IMR-90 (cell line): ENCODE data around the gene TMEM117. TPM values are rescaled to one million over a fixed set of nuclear protein-coding genes. Genes with fewer than 3 reads are reported as not detected.

Experiments
- ATAC-seq: fragments of 200-7000 bp; cut with Tn5 transposase; 2 replicates; pipeline ENCODE4 v1.9.1; 2020; ENCODE audit warnings: low read depth, mild to moderate bottlenecking, moderate library complexity
- BruUV-seq: library from RNA; stranded (reverse); fragments of 400-500 nt; replicated peaks from 2 replicates; lab custom pipeline; 2021; lab: Mats Ljungman, UMichigan
- CTCF ChIA-PET: fragments of 300-600 bp; formaldehyde crosslinking; extraction: SDS; loops from one replicate; lab custom pipeline; 2021; ENCODE audit warnings: antibody characterized with exemption; lab: Yijun Ruan, JAX
- POLR2A ChIA-PET: fragments of 300-600 bp; sonication (Branson Sonifier 250); formaldehyde crosslinking; loops from one replicate; lab custom pipeline; 2022; ENCODE audit warnings: antibody characterized with exemption; ENCODE audit not compliant: unreplicated experiment; lab: Charles Lee
- DNase-seq: peaks from one replicate; pipeline ENCODE4 v3.0.0; 2013
- H2AFZ ChIP-seq: replicated peaks from 2 replicates; pipeline ENCODE3; 2013; ENCODE audit warnings: low read length, mild to moderate bottlenecking; ENCODE audit not compliant: poor library complexity
- H2AK5ac ChIP-seq: 2 replicates; pipeline ENCODE4 v1.6.1; 2013; ENCODE audit warnings: low read depth, low read length, inconsistent platforms
- H2AK9ac ChIP-seq: replicated peaks from 2 replicates; pipeline ENCODE3; 2013; ENCODE audit warnings: mild to moderate bottlenecking, low read depth, low read length, moderate library complexity; ENCODE audit not compliant: poor library complexity
- H2BK120ac ChIP-seq: 2 replicates; pipeline ENCODE4 v1.6.1; 2013; ENCODE audit warnings: low read depth, low read length, inconsistent platforms
- H2BK15ac ChIP-seq: 3 replicates; pipeline ENCODE4 v1.6.1; 2013; ENCODE audit warnings: low read depth, low read length, inconsistent platforms
- H2BK20ac ChIP-seq: 2 replicates; pipeline ENCODE4 v1.6.1; 2013; ENCODE audit warnings: low read depth, mild to moderate bottlenecking, inconsistent platforms, low read length, moderate library complexity
- H2BK5ac ChIP-seq: 2 replicates; pipeline ENCODE4 v1.6.1; 2013; ENCODE audit warnings: mild to moderate bottlenecking, low read depth, low read length, inconsistent platforms; ENCODE audit not compliant: poor library complexity, severe bottlenecking
- H3K14ac ChIP-seq: replicated peaks from 2 replicates; pipeline ENCODE4 v1.6.1; 2013; ENCODE audit warnings: low read depth, low read length, inconsistent platforms
- H3K18ac ChIP-seq: 2 replicates; pipeline ENCODE4 v1.6.1; 2013; ENCODE audit warnings: low read depth, low read length, control low read depth
- H3K23ac ChIP-seq: 2 replicates; pipeline ENCODE4 v1.6.1; 2013; ENCODE audit warnings: low read depth, low read length, inconsistent platforms
- H3K27ac ChIP-seq: 2 replicates; pipeline ENCODE4 v1.5.1; 2013; ENCODE audit warnings: mild to moderate bottlenecking, control low read depth, low read length; ENCODE audit not compliant: insufficient read depth
- H3K27me3 ChIP-seq: 2 replicates; pipeline ENCODE4 v1.6.1; 2013; ENCODE audit warnings: low read length; ENCODE audit not compliant: control insufficient read depth, insufficient read depth
- H3K36me3 ChIP-seq: 2 replicates; pipeline ENCODE4 v1.6.1; 2013; ENCODE audit warnings: low read length, mixed read lengths; ENCODE audit not compliant: control insufficient read depth, insufficient read depth
- H3K4ac ChIP-seq: 2 replicates; pipeline ENCODE4 v1.6.1; 2013; ENCODE audit warnings: low read depth, low read length, inconsistent platforms
- H3K4me1 ChIP-seq: 2 replicates; pipeline ENCODE4 v1.6.1; 2013; ENCODE audit warnings: low read length, mixed read lengths; ENCODE audit not compliant: control insufficient read depth, insufficient read depth
- H3K4me2 ChIP-seq: 2 replicates; pipeline ENCODE4 v1.6.1; 2013; ENCODE audit warnings: low read depth, mild to moderate bottlenecking, control low read depth, low read length, moderate library complexity
- H3K4me3 ChIP-seq: 2 replicates; pipeline ENCODE4 v1.5.1; 2013; ENCODE audit warnings: low read depth, mild to moderate bottlenecking, control low read depth, low read length, moderate library complexity; ENCODE audit not compliant: insufficient read depth
- H3K56ac ChIP-seq: 2 replicates; pipeline ENCODE4 v1.6.1; 2013; ENCODE audit warnings: low read length, inconsistent platforms; ENCODE audit not compliant: insufficient read depth; ENCODE audit errors: extremely low read depth
- H3K79me1 ChIP-seq, 2 experiments: 2 replicates each; pipeline ENCODE4 v1.6.1; 2013; ENCODE audit warnings: low read length in 2 of 2, inconsistent platforms in 1 of 2, low read depth in 1 of 2
- H3K9ac ChIP-seq: 2 replicates; pipeline ENCODE4 v1.6.1; 2013; ENCODE audit warnings: low read depth, low read length, control low read depth
- H3K9me1 ChIP-seq: 2 replicates; pipeline ENCODE4 v1.6.1; 2013; ENCODE audit warnings: low read length, inconsistent platforms; ENCODE audit not compliant: insufficient read depth
- H3K9me3 ChIP-seq: 2 replicates; pipeline ENCODE4 v1.6.1; 2013; ENCODE audit warnings: low read length; ENCODE audit not compliant: control insufficient read depth, insufficient read depth
- H4K20me1 ChIP-seq: 2 replicates; pipeline ENCODE4 v1.6.1; 2013; ENCODE audit warnings: low read length, inconsistent platforms; ENCODE audit not compliant: insufficient read depth
- H4K5ac ChIP-seq: 2 replicates; pipeline ENCODE4 v1.6.1; 2013; ENCODE audit warnings: mild to moderate bottlenecking, low read depth, low read length, control low read depth
- H4K8ac ChIP-seq, 2 experiments: 2 replicates each; pipeline ENCODE4 v1.6.1; 2013; ENCODE audit warnings: low read depth in 2 of 2, low read length in 2 of 2, control low read depth in 1 of 2, inconsistent platforms in 1 of 2
- H4K91ac ChIP-seq: 2 replicates; pipeline ENCODE4 v1.6.1; 2013; ENCODE audit warnings: low read depth, low read length, inconsistent platforms; ENCODE audit not compliant: insufficient read depth
- MXI1 ChIP-seq: IDR thresholded peaks from 2 replicates; pipeline ENCODE4 v1.6.1; 2012; ENCODE audit warnings: low read depth, mild to moderate bottlenecking, low read length, moderate library complexity, borderline replicate concordance
- POLR2A ChIP-seq: IDR thresholded peaks from 2 replicates; pipeline ENCODE4 v1.6.1; 2012; ENCODE audit warnings: mild to moderate bottlenecking, low read depth, low read length
- RFX5 ChIP-seq: IDR thresholded peaks from 2 replicates; pipeline ENCODE4 v1.8.0; 2012; ENCODE audit warnings: low read depth, mild to moderate bottlenecking, low read length, moderate library complexity
- WGBS, 2 experiments: methylation state at CpG; one replicate each; pipeline versions ENCODE4 v1.1.5 to v1.1.7; 2013; ENCODE audit warnings: missing lambda C conversion rate in 2 of 2; ENCODE audit not compliant: insufficient read length in 1 of 2; ENCODE audit errors: extremely low coverage in 2 of 2; 5-methylcytosine and 5-hydroxymethylcytosine counted together
- dilution Hi-C: fragments of 300-500 bp; cut with HindIII; formaldehyde crosslinking; loops from one replicate; pipeline ENCODE4 v1.14.3; 2018; ENCODE audit warnings: low sequenced_read_pairs; ENCODE audit not compliant: unreplicated experiment
- in situ Hi-C: fragments of 300-500 bp; cut with MboI; formaldehyde crosslinking; loops from 3 replicates; pipeline ENCODE4 v1.14.3; 2019; ENCODE audit warnings: low sequenced_read_pairs, inconsistent platforms, mixed read lengths
- intact Hi-C: fragments of 100-400 bp; cut with micrococcal nuclease; formaldehyde crosslinking; loops from 2 replicates; pipeline ENCODE4 v1.10.0; 2022
- polyA plus RNA-seq, 3 experiments: library from polyadenylated mRNA; depleted of rRNA; stranded (reverse); fragments of >200 nt; gene quantifications; 2 replicates each; pipeline ENCODE4 v1.2.3, GENCODE V29; 2012; ENCODE audit warnings: low replicate concordance in 1 of 3
- total RNA-seq: library from RNA; depleted of rRNA; stranded (reverse); fragments of >200 nt; gene quantifications from 2 replicates; pipeline ENCODE4 v1.2.3, GENCODE V29; 2012

Gene TMEM117
- total and polyA plus RNA-seq, 2 of the 4 experiments (the other 2 are of a cell fraction), result 8.7 to 21.0 TPM

DNA sequence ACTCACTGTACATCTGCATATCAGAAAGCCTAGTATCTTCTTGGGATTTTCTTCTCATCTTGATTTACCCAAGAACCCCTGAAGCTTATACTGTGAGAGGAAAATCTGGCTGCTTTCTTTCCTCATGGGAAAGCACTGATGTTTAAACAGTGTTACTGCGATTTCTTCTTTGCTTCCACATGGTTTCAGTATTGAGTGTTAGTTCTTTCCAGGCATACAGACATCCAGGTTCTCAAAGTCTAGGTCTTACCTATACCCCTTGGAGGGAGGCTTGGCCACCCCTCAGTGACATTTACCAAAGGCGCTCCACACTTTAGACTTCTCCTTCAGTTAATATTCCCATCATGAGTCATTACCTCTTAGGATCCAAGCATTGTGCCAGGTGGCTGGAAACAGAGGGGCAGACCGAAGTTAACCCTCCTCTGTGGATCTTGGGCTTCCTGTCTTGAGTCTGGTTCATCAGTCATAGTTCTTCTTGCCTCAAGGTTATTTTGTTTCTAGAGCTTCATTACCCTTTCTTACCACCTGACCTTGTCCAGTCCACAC is 79.1 kb downstream of the TMEM117 start:
- Histone ChIP-seq H2BK120ac (no peak overlapping the region), H3K56ac (no peak overlapping the region), H2BK15ac (no peak overlapping the region), H3K4me3 (no peak overlapping the region), H2BK5ac (no peak overlapping the region), H3K14ac (no peak overlapping the region), H2AK5ac (no peak overlapping the region), H3K18ac (no peak overlapping the region), H3K27me3 (no peaks in the 10 kb centered on the region), H3K23ac (no peak overlapping the region), H4K5ac (no peak overlapping the region), H3K36me3 (no peaks in the 10 kb centered on the region), H3K4me2 (no peak overlapping the region), H4K91ac (no peak overlapping the region), H3K4ac (no peak overlapping the region), H2BK20ac (no peak overlapping the region), H4K8ac (no peak overlapping the region), H3K79me1 (no peaks in the 10 kb centered on the region; a peak in 1 of 4 replicates), H4K20me1 (no peaks in the 10 kb centered on the region), H2AFZ (no peak overlapping the region), H3K9me1 (no peaks in the 10 kb centered on the region), H3K9me3 (no peaks in the 10 kb centered on the region), H3K27ac (no peak overlapping the region), H3K4me1 (no peaks in the 10 kb centered on the region), H2AK9ac (no peak overlapping the region), H3K9ac (no peak overlapping the region)
- intact Hi-C loops (no loop called here), in situ Hi-C loops (no loop called here), dilution Hi-C loops (no loop called here)
- ChIA-PET CTCF (interaction anchor here (0.5 to 0.6 kb wide), 2 partner anchors 633 to 1609 kb away, joined by 3 read pairs; no protein-coding TSS in a partner anchor), POLR2A (no interaction called here)
- 83% methylated on average over 1 of the region's 3 CpGs; no CpG with 5 or more reads in 1 of the 2 experiments for WGBS, 2 experiments
- no peak for DNase-seq
- no peak for ATAC-seq
- TF ChIP-seq POLR2A (no peak), RFX5 (no peak), MXI1 (no peak)
- no TSS peak for BruUV-seq
